GM12864 (cell line): ENCODE data around the gene SUGCT.
"Not testable (repeated sequence)": the region's sequence is repeated elsewhere in the genome, so short reads cannot be mapped to it uniquely, and the experiment has no call there.

Experiments used
- DNase-seq: peaks from one replicate; pipeline ENCODE4 v3.0.0-alpha.2; 2011; ENCODE audit warnings: low read depth
- H3K4me3 ChIP-seq: 2 replicates; pipeline ENCODE4 v1.5.1; 2011; ENCODE audit warnings: mild to moderate bottlenecking, low read depth, low read length, control low read depth
- TF ChIP-seq, protein P1 (sequence below): IDR thresholded peaks from 2 replicates; pipeline ENCODE4 v1.5.1; 2011; ENCODE audit warnings: low read depth, mild to moderate bottlenecking, moderate library complexity, low read length, control low read depth, inconsistent platforms; ENCODE audit errors: missing control alignments

Gene SUGCT

DNA sequence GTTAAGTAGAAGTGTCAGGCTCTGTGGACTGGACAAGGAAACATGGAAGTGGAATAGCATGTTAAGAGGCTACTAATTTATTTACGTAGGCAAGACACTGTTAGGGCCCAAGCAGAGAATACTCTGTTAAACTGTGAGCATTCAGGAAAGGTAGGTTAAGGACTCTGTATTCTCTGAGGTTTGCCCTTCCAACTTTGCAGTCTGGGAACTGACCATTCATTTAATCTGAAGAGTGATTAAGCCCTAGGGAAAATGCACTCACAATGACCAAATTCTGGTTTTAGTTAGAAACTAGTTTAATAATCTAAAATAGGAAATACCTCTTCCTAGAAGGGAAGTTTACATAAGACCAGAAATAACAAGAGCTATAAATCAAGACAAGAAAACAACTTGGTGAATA lies 266.6 kb downstream of the SUGCT start:
- DNase-seq, result no peak
- TF ChIP-seq, protein P1, sequence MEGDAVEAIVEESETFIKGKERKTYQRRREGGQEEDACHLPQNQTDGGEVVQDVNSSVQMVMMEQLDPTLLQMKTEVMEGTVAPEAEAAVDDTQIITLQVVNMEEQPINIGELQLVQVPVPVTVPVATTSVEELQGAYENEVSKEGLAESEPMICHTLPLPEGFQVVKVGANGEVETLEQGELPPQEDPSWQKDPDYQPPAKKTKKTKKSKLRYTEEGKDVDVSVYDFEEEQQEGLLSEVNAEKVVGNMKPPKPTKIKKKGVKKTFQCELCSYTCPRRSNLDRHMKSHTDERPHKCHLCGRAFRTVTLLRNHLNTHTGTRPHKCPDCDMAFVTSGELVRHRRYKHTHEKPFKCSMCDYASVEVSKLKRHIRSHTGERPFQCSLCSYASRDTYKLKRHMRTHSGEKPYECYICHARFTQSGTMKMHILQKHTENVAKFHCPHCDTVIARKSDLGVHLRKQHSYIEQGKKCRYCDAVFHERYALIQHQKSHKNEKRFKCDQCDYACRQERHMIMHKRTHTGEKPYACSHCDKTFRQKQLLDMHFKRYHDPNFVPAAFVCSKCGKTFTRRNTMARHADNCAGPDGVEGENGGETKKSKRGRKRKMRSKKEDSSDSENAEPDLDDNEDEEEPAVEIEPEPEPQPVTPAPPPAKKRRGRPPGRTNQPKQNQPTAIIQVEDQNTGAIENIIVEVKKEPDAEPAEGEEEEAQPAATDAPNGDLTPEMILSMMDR, result no peak
- H3K4me3 ChIP-seq, result no peak overlapping the region

DNA sequence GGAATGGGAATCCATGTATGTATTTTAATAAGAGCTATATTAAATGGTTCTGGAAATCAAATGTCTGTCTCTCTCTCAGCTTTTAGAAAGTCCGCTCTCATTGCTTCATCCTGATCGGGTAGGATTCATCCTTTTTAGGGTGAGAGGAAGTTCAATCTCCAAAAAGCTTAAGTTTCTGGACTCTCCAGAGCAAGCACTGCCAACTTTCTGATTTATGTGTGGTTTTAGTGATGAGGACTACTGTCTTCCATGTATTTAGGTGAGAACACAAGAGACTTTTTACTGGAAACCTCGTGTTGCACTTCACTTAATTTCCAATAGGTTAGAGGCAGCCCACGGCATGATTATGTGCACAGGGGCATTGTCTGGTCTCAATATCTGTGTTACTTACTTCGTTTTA lies 267.9 kb downstream of the SUGCT start:
- H3K4me3 ChIP-seq, result no peak overlapping the region
- TF ChIP-seq, protein P1, result no peak
- DNase-seq, result no peak

DNA sequence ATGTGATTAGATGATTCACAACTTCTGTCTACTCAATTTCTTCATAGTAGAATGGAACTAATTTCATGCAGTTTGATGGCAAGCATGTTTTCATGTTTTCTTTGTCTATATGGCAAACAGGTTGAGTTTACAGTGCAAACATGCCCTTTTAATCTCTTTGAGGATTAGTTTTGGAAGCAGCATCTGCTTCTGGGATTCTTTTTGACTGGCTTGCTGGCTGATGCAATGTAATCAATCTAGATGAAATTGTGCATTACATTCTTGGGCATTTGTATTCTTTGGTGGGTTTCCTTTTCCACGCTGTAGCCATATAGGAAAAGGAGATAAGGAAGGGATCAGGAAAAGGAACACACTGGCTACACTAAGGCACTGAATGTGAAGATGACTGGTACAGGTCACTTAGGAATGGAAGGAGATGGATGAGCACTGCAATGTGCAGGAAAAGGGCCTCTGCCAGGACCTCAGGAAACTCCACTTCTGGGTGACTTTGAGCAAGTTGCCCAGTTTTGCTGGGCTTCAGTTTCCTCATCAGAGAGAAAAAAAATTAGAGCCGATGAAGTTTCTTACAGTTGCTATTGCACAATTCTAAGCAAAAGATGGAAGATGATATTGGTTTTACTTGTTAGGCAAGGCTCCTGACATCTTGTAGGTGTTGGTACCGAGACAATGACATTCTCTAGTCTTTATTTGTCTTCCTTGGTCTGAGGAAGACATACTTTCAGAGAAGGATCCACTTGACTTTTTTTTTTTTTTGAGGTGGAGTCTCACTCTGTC lies 269.1 kb downstream of the SUGCT start:
- TF ChIP-seq, protein P1, result no peak
- H3K4me3 ChIP-seq, result no peak overlapping the region
- no peak for DNase-seq

DNA sequence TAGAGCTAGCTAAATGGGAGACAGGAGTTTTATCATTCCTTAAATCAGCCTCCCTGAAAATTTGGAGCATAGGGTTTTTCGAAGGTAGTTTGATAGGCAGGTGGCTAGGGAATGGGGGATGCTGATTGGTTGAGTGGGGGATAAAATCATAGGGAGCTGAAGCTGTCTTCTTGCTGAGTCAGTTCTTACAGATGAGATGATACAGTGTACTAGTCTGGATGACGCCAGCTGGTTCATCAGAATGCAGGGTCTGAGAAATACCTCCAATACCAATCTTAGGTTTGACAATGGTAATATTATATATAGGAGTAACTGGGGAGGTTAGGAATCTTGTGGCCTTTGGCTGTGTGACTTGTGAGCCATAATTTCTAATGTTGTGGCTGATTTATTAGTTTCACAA lies 271.2 kb downstream of the SUGCT start:
- TF ChIP-seq, protein P1, result no peak
- DNase-seq, result no peak

DNA sequence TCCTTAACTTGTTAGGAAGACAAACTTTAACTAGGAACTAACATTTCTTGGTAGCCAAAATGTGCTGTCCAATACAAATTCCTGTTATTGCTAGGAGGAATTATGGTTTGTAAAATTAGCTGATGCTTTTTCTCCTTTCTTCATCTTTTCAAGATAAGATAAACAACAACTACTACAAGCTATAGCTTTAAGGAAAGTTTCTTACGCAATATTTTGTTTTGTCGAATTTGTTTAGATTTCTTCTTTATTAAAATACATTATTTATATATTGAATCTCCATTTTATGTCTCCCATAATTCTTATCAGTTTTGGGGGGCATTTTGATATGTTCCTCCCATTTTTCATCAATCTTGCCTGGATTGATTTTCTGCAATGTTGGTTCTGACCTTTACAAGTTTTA lies 277.5 kb downstream of the SUGCT start:
- TF ChIP-seq, protein P1, result no peak
- no peak for DNase-seq

More for the DNA sequence above, 271.2 kb downstream of the SUGCT start:
- H3K4me3 ChIP-seq, result no peak overlapping the region

DNA sequence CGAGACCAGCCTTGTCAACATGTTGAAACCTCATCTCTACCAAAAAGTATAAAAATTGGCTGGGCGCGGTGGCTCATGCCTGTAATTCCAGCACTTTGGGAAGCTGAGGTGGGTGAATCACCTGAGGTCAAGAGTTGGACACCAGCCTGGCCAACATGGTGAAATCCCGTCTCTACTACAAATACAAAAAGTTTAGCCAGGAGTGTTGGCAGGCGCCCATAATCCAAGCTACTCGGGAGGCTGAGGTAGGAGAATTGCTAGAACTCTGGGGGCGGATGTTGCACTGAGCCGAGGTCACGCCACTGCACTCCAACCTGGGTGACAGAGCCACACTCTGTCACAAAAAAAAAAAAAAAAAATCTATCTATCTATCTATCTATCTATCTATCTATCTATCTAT lies 279.9 kb downstream of the SUGCT start:
- not testable (repeated sequence) for DNase-seq, H3K4me3 ChIP-seq

More for the DNA sequence above, 277.5 kb downstream of the SUGCT start:
- H3K4me3 ChIP-seq, result no peak overlapping the region

DNA sequence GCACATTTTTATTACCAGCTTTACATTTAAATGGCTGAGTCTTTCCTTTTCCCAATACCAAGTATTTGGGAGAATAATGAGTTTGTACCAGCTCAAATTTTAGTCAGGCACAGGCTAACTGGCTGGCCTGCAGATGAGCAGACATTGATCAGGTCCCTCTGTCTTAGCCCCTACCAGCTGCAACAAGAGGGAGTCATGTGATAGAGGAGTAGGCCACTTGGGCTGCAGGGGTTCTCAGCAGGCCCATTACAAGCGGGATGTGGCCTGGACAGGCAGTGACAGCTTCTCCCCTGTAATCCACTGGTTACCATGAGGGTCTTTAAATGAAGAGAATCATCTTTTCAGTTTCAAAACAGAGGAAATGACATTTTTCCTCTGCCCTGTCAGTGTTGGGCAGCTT lies 283.6 kb downstream of the SUGCT start:
- H3K4me3 ChIP-seq, result no peak overlapping the region
- TF ChIP-seq, protein P1, result no peak
- DNase-seq, result no peak
